ENCODE results near the gene EDN3. TPM values are rescaled to one million over a fixed set of nuclear protein-coding genes. Genes with fewer than 3 reads are reported as not detected.

EDN3 gene
- polyA plus RNA-seq, 1 donor from 2014 or later, result 0.50 TPM

- no peaks in the 10 kb centered on the region for H3K79me2 ChIP-seq (replicated peaks; ENCODE audit: insufficient read depth, low read length)
- no peak overlapping the region for H2AFZ ChIP-seq (ENCODE audit: low read depth, low read length)
- H3K27ac ChIP-seq (ENCODE audit: low read length), result no peak overlapping the region
- no peaks in the 10 kb centered on the region for H3K36me3 ChIP-seq (ENCODE audit: insufficient read depth, low read length)
- H3K4me2 ChIP-seq (ENCODE audit: low read length), result no peak overlapping the region
- no peaks in the 10 kb centered on the region for H3K9me2 ChIP-seq (ENCODE audit: insufficient read depth, low read length)
- peaks cover 3% of the 10 kb centered on the region for H3F3A ChIP-seq (ENCODE audit: insufficient read depth, low read length, poor library complexity, severe bottlenecking)
- TF ChIP-seq MXI1 (conservative IDR thresholded peaks at IDR 0.05; ENCODE audit: poor library complexity, severe bottlenecking), result no peak
- TF ChIP-seq, protein P1, sequence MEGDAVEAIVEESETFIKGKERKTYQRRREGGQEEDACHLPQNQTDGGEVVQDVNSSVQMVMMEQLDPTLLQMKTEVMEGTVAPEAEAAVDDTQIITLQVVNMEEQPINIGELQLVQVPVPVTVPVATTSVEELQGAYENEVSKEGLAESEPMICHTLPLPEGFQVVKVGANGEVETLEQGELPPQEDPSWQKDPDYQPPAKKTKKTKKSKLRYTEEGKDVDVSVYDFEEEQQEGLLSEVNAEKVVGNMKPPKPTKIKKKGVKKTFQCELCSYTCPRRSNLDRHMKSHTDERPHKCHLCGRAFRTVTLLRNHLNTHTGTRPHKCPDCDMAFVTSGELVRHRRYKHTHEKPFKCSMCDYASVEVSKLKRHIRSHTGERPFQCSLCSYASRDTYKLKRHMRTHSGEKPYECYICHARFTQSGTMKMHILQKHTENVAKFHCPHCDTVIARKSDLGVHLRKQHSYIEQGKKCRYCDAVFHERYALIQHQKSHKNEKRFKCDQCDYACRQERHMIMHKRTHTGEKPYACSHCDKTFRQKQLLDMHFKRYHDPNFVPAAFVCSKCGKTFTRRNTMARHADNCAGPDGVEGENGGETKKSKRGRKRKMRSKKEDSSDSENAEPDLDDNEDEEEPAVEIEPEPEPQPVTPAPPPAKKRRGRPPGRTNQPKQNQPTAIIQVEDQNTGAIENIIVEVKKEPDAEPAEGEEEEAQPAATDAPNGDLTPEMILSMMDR (IDR thresholded peaks at IDR 0.05; ENCODE audit: poor library complexity, severe bottlenecking), result no peak
- TF ChIP-seq POLR2AphosphoS5 (IDR thresholded peaks at IDR 0.05), result no peak
- no peak for TF ChIP-seq EP300 (conservative IDR thresholded peaks at IDR 0.05; ENCODE audit: poor library complexity, severe bottlenecking)
- TF ChIP-seq REST (IDR thresholded peaks at IDR 0.05; ENCODE audit: borderline replicate concordance), result no peak
- TF ChIP-seq TAF1 (IDR thresholded peaks at IDR 0.05; ENCODE audit: low read depth), result no peak
- TF ChIP-seq SMC3 (conservative IDR thresholded peaks at IDR 0.05; ENCODE audit: poor library complexity), result no peak
- no peak for TF ChIP-seq EZH2 (IDR thresholded peaks at IDR 0.05; ENCODE audit: borderline replicate concordance, insufficient read depth, low read length, poor library complexity, severe bottlenecking)
- no peak for TF ChIP-seq RAD21 (conservative IDR thresholded peaks at IDR 0.05)
- H3K4me3 ChIP-seq (ENCODE audit: low read length), result no peak overlapping the region
- no peaks in the 10 kb centered on the region for H3K27me3 ChIP-seq (ENCODE audit: insufficient read depth, low read depth, low read length)
- no peak overlapping the region for H3K9ac ChIP-seq (ENCODE audit: low read length)
- no peaks in the 10 kb centered on the region for H3K9me3 ChIP-seq (ENCODE audit: low read length)
- no peaks in the 10 kb centered on the region for H4K20me1 ChIP-seq (ENCODE audit: insufficient read depth)
Observed at GRCh38 chr20:59270380-59270779, 30.0 kb upstream of the EDN3 start.

DNA sequence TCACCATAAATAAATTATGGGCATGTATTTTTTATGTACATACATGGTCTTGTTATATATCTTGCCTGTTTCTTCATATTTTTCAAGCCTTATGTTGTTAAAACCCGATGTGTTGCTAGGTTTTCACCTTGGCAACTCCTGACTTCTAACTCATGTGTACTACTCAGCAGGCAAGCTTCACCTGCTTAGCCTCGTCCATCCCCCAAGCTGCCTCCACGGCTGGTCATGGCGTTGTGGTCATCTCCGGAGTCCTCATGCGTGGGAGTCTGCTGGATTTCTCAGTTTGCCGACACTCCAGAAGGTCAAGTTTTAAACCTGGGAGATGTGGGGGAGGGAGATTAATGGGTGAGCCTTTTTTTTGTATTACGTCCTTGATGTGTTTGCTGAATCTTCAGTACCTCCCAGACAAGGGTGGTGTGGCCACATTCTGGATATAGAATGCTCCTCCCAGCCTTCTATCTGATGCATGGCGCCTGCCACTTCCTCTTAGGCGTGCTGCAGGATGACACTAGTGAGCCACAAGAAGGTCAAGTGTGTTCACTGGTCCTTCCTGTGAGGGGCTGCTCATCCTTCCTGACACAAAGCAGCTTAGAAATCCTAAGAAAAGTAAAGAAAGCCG is 26.6 kb upstream of the EDN3 start:
- Histone ChIP-seq H3K27me3 (ENCODE audit: insufficient read depth, low read depth, low read length) (no peaks in the 10 kb centered on the region), H4K20me1 (ENCODE audit: insufficient read depth) (no peaks in the 10 kb centered on the region), H3K9ac (ENCODE audit: low read length) (no peak overlapping the region), H3K9me2 (ENCODE audit: insufficient read depth, low read length) (no peaks in the 10 kb centered on the region), H3K9me3 (ENCODE audit: low read length) (no peaks in the 10 kb centered on the region), H3K4me2 (ENCODE audit: low read length) (no peak overlapping the region), H3K4me3 (ENCODE audit: low read length) (no peak overlapping the region), H3K27ac (ENCODE audit: low read length) (no peak overlapping the region), H2AFZ (ENCODE audit: low read depth, low read length) (no peak overlapping the region), H3K36me3 (ENCODE audit: insufficient read depth, low read length) (no peaks in the 10 kb centered on the region), H3F3A (ENCODE audit: insufficient read depth, low read length, poor library complexity, severe bottlenecking) (peaks cover 3% of the 10 kb centered on the region), H3K79me2 (replicated peaks; ENCODE audit: insufficient read depth, low read length) (no peaks in the 10 kb centered on the region)
- no peak for TF ChIP-seq RAD21 (conservative IDR thresholded peaks at IDR 0.05)
- TF ChIP-seq EZH2 (IDR thresholded peaks at IDR 0.05; ENCODE audit: borderline replicate concordance, insufficient read depth, low read length, poor library complexity, severe bottlenecking), result no peak
- TF ChIP-seq EP300 (conservative IDR thresholded peaks at IDR 0.05; ENCODE audit: poor library complexity, severe bottlenecking), result no peak
- no peak for TF ChIP-seq TAF1 (IDR thresholded peaks at IDR 0.05; ENCODE audit: low read depth)
- TF ChIP-seq SMC3 (conservative IDR thresholded peaks at IDR 0.05; ENCODE audit: poor library complexity), result no peak
- no peak for TF ChIP-seq MXI1 (conservative IDR thresholded peaks at IDR 0.05; ENCODE audit: poor library complexity, severe bottlenecking)
- TF ChIP-seq, protein P1 (IDR thresholded peaks at IDR 0.05; ENCODE audit: poor library complexity, severe bottlenecking), result no peak
- no peak for TF ChIP-seq POLR2AphosphoS5 (IDR thresholded peaks at IDR 0.05)
- no peak for TF ChIP-seq REST (IDR thresholded peaks at IDR 0.05; ENCODE audit: borderline replicate concordance)
